NCI-H2081 treated with DMSO at 0.1 percent for 48 hours (cell line): ENCODE results near the gene NELL1.
"Not testable (repeated sequence)": the region's sequence is repeated elsewhere in the genome, so short reads cannot be mapped to it uniquely, and the experiment has no call there.

ENCODE experiments used
- DNase-seq: peaks from one replicate; lab custom pipeline; 2025; lab: John Stamatoyannopoulos, UW

NELL1 gene

DNA sequence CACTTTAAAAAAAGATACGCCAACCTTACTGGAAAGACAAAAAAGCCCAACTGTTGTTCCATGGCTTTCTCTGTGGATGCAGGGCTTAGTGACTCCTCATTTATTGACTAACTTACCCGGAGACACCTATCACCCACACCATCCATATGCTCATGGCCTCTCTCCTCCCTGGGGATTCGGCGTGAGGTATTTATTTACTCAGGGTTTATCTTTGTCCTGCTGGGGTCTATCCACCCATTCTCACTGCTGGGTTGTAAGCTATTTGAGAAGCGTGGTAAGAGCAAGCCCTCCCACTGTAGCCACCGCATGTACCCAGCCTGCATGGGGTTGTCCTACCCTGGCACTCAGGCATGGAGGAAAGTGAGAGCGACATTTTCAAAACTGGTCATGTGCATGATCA is 93.6 kb downstream of the NELL1 start:
- DNase-seq: no peak

GRCh38 chr11:20770414-20770946 is 101.1 kb downstream of the NELL1 start:
- no peak for DNase-seq

- DNase-seq: no peak
These were observed 101.6 kb downstream of the NELL1 start for GRCh38 chr11:20771026-20771425.

- DNase-seq: no peak
These were observed 102.3 kb downstream of the NELL1 start for GRCh38 chr11:20771681-20772080.

DNA sequence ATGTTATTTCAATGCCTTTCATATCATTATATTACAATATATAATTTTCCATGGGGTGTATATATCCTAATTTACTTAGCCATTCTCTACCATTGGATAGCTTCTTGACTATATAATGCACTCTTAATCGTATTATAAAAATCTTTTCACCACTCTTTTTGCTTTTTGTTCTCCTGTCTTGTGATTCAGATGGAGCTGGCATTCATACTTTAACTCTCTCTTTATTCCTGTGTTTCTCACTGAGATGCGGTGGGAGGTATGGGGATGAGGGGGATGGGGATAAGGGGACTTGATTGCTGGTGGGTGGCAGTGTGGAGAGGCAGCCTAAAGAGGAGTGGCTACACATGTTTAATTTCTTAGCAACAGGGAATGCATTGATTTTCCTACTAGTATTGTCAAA is 105.9 kb downstream of the NELL1 start:
- DNase-seq: no peak

GRCh38 chr11:20782775-20783174 is 113.4 kb downstream of the NELL1 start:
- DNase-seq: no peak

DNA sequence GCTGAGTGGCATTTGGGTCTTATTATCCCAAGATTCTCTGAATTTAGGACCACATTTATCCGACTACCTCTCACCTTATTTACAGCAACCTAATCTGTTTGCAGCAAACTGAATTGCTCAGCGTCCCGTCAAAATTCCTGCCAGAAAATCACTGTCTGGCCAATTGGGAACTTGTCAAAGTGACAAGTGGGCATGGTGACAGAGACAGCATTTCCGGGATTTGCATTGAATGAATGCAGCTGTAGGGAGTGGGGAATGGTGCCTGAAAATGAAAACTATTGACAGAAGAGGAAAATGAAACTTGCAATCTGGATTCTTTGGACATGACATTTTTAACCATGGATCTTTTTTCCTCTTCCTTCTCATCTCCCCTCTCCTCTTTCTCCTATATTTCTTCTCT is 113.8 kb downstream of the NELL1 start:
- no peak for DNase-seq

DNA sequence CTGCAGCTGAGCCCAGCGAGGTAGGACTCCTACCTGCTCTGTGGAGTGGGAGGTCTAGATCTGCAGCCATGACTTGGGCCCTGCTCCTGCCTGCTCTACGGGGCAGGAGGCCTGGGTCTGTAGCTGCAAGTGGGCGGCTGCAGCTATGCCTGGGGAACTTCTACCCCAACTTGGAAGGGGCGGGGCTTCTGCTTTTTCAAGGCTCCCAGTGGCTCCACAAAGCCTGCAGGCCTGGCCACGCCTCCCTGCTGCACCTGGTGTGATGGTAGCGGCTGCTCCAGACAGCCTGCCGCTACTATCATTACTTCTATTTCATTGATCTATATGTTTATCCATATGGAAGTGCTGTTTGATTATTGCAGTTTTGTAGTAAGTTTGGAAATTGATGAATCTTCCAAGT is 121.2 kb downstream of the NELL1 start:
- DNase-seq: no peak

DNA sequence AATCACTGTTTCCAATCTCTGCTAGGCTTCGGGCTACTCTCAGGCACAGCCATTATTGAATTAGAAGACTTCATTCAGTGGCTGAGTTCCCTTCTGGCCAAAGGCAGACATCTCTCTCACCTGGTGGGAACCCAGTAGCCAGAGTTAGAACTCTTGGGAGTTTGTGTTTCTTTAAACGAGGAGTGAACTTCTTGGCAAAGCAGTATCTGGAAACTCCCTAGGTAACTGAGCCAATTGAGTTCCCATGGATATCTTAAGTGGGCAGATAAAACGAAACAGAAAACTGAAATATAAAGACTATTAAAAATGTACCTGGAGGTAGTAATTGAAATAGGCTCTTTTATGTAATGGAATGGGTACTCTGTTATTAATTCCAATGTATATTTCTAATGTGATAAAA is 125.6 kb downstream of the NELL1 start:
- DNase-seq: no peak

GRCh38 chr11:20808328-20808727 is 138.9 kb downstream of the NELL1 start:
- no peak for DNase-seq

GRCh38 chr11:20821046-20821445 is 151.7 kb downstream of the NELL1 start:
- DNase-seq: no peak

DNA sequence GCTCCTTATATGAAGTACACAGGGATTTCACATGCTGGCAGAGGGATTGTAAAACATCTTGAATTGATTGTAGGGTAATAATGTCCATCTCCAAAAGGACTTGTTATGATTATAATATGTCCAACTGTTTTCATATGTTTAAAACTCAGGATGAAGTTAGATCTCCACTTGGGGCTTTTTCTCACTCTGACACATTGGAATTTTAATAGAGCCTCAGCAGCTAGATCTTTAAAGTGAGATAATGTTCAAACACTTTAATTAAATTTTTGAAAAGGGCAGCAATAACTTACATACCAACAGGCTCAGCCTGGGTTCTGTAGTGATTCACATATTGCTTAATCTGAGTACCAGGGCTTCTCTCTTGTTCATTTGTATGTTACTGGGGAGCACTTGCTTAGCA is 152.1 kb downstream of the NELL1 start:
- DNase-seq: no peak

DNA sequence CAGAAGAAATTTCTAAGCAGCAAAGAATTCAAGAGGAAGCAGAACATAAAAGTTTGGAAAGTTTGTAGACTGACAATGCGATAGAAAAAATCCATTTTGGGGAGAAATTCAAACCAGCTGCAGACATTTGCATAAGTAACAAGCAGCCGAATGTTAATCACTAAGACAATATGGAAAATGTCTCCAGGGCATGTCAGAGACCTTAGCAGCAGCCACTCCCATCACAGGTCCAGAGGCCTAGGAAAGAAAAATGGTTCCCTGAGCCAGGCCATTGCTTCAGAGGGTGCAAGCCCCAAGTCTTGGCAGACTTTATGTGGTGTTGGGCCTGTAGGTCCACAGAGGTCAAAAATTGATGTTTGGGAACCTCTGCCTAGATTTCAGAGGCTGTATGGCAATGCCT is 155.4 kb downstream of the NELL1 start:
- no peak for DNase-seq

GRCh38 chr11:20835561-20835960 is 166.2 kb downstream of the NELL1 start:
- DNase-seq: no peak

DNA sequence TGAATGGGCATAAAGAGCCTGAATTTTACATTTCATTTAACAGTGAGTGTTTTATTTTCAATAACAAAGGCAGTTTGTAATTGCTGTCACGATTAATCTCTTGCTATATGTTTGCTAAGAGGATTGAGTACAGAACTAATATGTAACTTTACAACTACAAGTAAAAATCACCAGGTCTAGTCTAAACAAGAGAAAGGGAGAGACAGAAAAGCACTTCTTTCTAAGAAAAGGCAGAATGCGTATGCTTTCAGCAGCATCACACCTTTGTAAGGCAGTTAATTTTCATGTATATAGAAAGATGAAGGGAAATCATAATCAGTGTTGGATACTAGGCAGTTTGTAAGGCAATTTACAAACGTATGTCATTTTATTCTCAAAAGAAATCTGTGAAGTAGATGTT is 169.8 kb downstream of the NELL1 start:
- peak; percentile 9 for DNase-seq

GRCh38 chr11:20840341-20840740 is 171.0 kb downstream of the NELL1 start:
- DNase-seq: peak; percentile 48

DNA sequence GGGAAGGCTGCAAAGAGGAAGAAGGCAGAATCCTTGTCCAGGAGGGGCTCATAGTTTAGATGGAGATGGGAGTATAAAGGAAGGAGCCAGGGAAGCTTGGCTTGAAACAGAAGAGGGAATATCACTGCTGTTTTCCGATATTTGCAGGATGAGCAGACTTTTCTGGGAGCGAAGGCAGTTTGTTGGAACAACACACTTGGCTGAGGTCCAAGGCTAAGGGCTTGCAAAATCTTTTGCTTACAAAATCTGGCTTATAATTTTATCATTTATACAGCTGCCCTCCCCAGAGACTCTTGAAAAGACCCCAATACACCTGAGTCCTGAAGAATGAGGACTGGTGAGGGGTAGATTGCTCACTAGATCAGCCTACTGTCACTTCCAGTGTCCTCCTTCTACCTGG is 174.8 kb downstream of the NELL1 start:
- DNase-seq: no peak

- peak; percentile 34 for DNase-seq
These were observed 175.2 kb downstream of the NELL1 start for GRCh38 chr11:20844630-20845029.

GRCh38 chr11:20854215-20854955 is 185.0 kb downstream of the NELL1 start:
- DNase-seq: no peak

DNA sequence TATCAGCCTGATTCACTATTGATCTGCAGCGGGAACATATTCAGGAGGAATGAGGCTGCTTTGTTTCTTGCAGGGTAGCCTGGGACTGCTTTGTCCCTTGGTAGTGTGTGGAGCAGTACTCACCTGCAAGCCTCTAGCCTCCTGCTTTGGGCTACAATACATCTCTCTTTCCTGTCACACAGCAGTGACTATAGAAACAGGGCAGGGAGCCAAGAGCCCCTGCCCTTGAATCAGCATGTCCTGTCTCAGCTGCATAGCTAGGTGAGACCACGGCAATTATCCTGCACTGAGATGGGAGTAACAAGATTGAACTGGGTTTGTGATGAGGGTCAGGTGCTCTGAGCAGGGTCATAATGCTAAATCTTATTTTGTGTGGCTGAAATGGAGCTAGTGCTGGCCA is 191.9 kb downstream of the NELL1 start:
- peak; percentile 70 for DNase-seq

- DNase-seq: not testable (repeated sequence)
These were observed 192.9 kb downstream of the NELL1 start for GRCh38 chr11:20862263-20862662.

- DNase-seq: no peak
These were observed 195.2 kb downstream of the NELL1 start for GRCh38 chr11:20864628-20865027.

- no peak for DNase-seq
These were observed 195.8 kb downstream of the NELL1 start for GRCh38 chr11:20865161-20865560.

DNA sequence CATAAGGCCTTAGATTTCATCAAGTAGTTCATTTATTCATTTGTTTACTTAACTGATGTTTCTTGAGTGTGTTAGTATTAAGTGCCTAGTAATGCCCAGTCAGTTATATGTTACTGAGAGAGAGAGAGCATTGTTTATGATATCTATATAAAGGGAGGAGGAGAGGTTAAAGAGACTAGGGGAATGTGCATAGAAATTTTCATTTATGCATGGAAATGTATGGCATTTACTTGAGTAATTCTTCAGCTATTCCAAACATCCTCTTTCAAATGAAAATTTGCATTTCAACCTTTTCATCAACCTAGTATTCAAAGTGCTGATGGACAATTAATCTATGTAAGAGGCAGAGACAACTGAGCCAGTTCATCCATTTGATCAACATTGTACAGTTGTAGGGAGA is 199.7 kb downstream of the NELL1 start:
- DNase-seq: no peak
